Measurements from ENCODE around the gene REV3L.

DNA sequence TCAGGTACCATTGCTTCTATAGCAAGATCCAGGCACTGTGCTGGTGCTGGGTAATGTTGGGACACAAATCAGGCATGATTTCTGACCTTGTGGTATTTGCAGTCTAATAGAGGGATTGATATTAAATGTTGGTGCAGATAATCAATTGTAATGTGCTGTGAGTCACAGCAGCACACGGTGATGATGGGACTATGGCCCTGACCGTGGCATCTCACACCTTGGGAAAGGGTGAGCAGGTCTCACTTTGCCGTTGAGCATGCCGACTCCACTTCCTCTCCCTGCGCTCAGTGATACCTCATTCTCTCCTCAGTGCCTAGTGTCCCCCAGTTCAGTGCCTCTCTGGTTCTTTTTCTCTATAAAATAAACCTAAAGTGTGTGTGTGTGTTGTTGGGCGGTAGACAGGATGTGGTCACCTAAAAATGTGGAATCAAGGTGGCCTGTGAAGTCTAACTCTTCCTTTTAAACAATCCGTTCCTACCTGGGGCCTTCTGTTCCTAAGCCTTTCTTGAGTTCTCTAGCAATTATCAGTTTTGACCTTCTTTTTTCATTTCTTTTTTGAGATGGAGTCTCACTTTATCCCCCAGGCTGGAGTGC lies 188.5 kb downstream of the REV3L start:
- TF ChIP-seq RFX5 (IDR thresholded peaks at IDR 0.05; ENCODE audit: borderline replicate concordance, low read depth, low read length), result no peak
- no peak for TF ChIP-seq TAF1 (IDR thresholded peaks at IDR 0.05; ENCODE audit: low read depth, low read length)
- TF ChIP-seq, protein P1, sequence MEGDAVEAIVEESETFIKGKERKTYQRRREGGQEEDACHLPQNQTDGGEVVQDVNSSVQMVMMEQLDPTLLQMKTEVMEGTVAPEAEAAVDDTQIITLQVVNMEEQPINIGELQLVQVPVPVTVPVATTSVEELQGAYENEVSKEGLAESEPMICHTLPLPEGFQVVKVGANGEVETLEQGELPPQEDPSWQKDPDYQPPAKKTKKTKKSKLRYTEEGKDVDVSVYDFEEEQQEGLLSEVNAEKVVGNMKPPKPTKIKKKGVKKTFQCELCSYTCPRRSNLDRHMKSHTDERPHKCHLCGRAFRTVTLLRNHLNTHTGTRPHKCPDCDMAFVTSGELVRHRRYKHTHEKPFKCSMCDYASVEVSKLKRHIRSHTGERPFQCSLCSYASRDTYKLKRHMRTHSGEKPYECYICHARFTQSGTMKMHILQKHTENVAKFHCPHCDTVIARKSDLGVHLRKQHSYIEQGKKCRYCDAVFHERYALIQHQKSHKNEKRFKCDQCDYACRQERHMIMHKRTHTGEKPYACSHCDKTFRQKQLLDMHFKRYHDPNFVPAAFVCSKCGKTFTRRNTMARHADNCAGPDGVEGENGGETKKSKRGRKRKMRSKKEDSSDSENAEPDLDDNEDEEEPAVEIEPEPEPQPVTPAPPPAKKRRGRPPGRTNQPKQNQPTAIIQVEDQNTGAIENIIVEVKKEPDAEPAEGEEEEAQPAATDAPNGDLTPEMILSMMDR (IDR thresholded peaks at IDR 0.05; ENCODE audit: control extremely low read depth in 1 of 3, insufficient read depth in 1 of 3, low read depth in 1 of 3, low read length in 3 of 3), result no peak
- no peak for TF ChIP-seq POLR2A (IDR thresholded peaks at IDR 0.05; ENCODE audit: control extremely low read depth in 1 of 2, low read depth in 2 of 2, low read length in 2 of 2)
- no peak for TF ChIP-seq TCF12 (IDR thresholded peaks at IDR 0.05; ENCODE audit: low read depth, low read length)
- TF ChIP-seq CEBPB (IDR thresholded peaks at IDR 0.05; ENCODE audit: low read depth, low read length), result no peak
- no peak for TF ChIP-seq SIN3A (conservative IDR thresholded peaks at IDR 0.05 in 1 of 2, IDR thresholded peaks at IDR 0.05 in 1 of 2; ENCODE audit: low read depth in 1 of 2, low read length in 2 of 2)
- TF ChIP-seq CHD1 (IDR thresholded peaks at IDR 0.05; ENCODE audit: low read depth, low read length), result no peak
- TF ChIP-seq CREB1 (IDR thresholded peaks at IDR 0.05), result no peak
- no peak for TF ChIP-seq EP300 (IDR thresholded peaks at IDR 0.05; ENCODE audit: borderline replicate concordance in 1 of 2, low read depth in 2 of 2, low read length in 2 of 2)
- TF ChIP-seq, protein P2, sequence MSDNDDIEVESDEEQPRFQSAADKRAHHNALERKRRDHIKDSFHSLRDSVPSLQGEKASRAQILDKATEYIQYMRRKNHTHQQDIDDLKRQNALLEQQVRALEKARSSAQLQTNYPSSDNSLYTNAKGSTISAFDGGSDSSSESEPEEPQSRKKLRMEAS (IDR thresholded peaks at IDR 0.05), result no peak
- TF ChIP-seq JUND (IDR thresholded peaks at IDR 0.05; ENCODE audit: low read length), result no peak
- no peak for TF ChIP-seq ZNF274 (IDR thresholded peaks at IDR 0.05; ENCODE audit: borderline replicate concordance, extremely low read depth, low read length)
- TF ChIP-seq RNF2 (IDR thresholded peaks at IDR 0.05; ENCODE audit: borderline replicate concordance, low read depth, low read length, missing control alignments, poor library complexity, severe bottlenecking), result no peak

Data from H1 (cell line).